ENCODE results near the gene MAP1B.

The MAP1B gene

GRCh38 chr5:72251386-72251785 lies 144.1 kb downstream of the MAP1B start:
- no peak for DNase-seq (ENCODE audit: low spot score)

GRCh38 chr5:72252008-72252407 lies 144.7 kb downstream of the MAP1B start:
- DNase-seq (ENCODE audit: low spot score): no peak

- DNase-seq (ENCODE audit: low spot score): no peak
Observed at GRCh38 chr5:72252574-72253155, 145.4 kb downstream of the MAP1B start.

- DNase-seq (ENCODE audit: low spot score): no peak
Observed at GRCh38 chr5:72255237-72255636, 148.0 kb downstream of the MAP1B start.

- no peak for DNase-seq (ENCODE audit: low spot score)
Observed at GRCh38 chr5:72255670-72256069, 148.4 kb downstream of the MAP1B start.

GRCh38 chr5:72256536-72256935 lies 149.3 kb downstream of the MAP1B start:
- no peak for DNase-seq (ENCODE audit: low spot score)

Small RNAs within 50 kb of the gene (small RNA-seq; reads per million reads assigned to genes)
- gene MIR4803: 0 to 0.09 reads per million in 2 experiments
